Astrocyte (in vitro differentiated cells and primary cell): Measurements from ENCODE around the gene PSD. TPM values are rescaled to one million over a fixed set of nuclear protein-coding genes. Genes with fewer than 3 reads are reported as not detected.

Experiments used
- DNase-seq: peaks from one replicate; pipeline ENCODE4 v3.0.0-alpha.2; 2010; ENCODE audit warnings: low read depth
- FAIRE-seq: peaks from 2 replicates; lab custom pipeline; 2011; peaks lifted over from hg19 to GRCh38; lab: Jason Lieb, UNC
- H2AFZ ChIP-seq: 2 replicates; pipeline ENCODE4 v1.6.0; 2012; ENCODE audit warnings: low read depth, low read length, inconsistent platforms
- H3K27ac ChIP-seq: 2 replicates; pipeline ENCODE4 v1.5.1; 2011; ENCODE audit warnings: low read depth, low read length, inconsistent platforms
- H3K27me3 ChIP-seq: 2 replicates; pipeline ENCODE4 v1.6.0; 2011; ENCODE audit warnings: low read length, inconsistent platforms; ENCODE audit not compliant: insufficient read depth
- H3K36me3 ChIP-seq: 2 replicates; pipeline ENCODE4 v1.5.1; 2011; ENCODE audit warnings: low read length, inconsistent platforms; ENCODE audit not compliant: insufficient read depth
- H3K4me1 ChIP-seq: 2 replicates; pipeline ENCODE4 v1.5.1; 2011; ENCODE audit warnings: low read length, inconsistent platforms; ENCODE audit not compliant: insufficient read depth
- H3K4me2 ChIP-seq: 2 replicates; pipeline ENCODE4 v1.6.0; 2012; ENCODE audit warnings: low read length, inconsistent platforms
- H3K4me3 ChIP-seq: 2 replicates; pipeline ENCODE4 v1.5.1; 2011; ENCODE audit warnings: low read depth, mild to moderate bottlenecking, low read length, inconsistent platforms; ENCODE audit not compliant: insufficient read depth
- H3K79me2 ChIP-seq: 2 replicates; pipeline ENCODE4 v1.6.0; 2012; ENCODE audit warnings: mild to moderate bottlenecking, low read length, inconsistent platforms; ENCODE audit not compliant: insufficient read depth
- H3K9ac ChIP-seq: 2 replicates; pipeline ENCODE4 v1.6.0; 2012; ENCODE audit warnings: mild to moderate bottlenecking, low read length, inconsistent platforms
- H3K9me3 ChIP-seq: 2 replicates; pipeline ENCODE4 v1.5.1; 2012; ENCODE audit warnings: low read depth, mild to moderate bottlenecking, low read length, inconsistent platforms; ENCODE audit not compliant: insufficient read depth
- H4K20me1 ChIP-seq: 2 replicates; pipeline ENCODE4 v1.6.0; 2012; ENCODE audit warnings: low read length, inconsistent platforms; ENCODE audit not compliant: insufficient read depth
- H3K27ac Mint-ChIP-seq: one replicate; pipeline ENCODE4 v1.8.0; 2021; ENCODE audit warnings: mild to moderate bottlenecking, mixed read lengths; ENCODE audit not compliant: unreplicated experiment
- H3K27me3 Mint-ChIP-seq: one replicate; pipeline ENCODE4 v1.8.0; 2021; ENCODE audit warnings: low read depth, mixed read lengths; ENCODE audit not compliant: unreplicated experiment
- H3K36me3 Mint-ChIP-seq: one replicate; pipeline ENCODE4 v1.8.0; 2021; ENCODE audit warnings: low read depth, mixed read lengths; ENCODE audit not compliant: unreplicated experiment
- H3K4me1 Mint-ChIP-seq: one replicate; pipeline ENCODE4 v1.8.0; 2021; ENCODE audit warnings: low read depth, mixed read lengths; ENCODE audit not compliant: unreplicated experiment
- H3K4me3 Mint-ChIP-seq: one replicate; pipeline ENCODE4 v1.8.0; 2021; ENCODE audit warnings: mild to moderate bottlenecking, moderate library complexity, mixed read lengths; ENCODE audit not compliant: unreplicated experiment
- H3K9me3 Mint-ChIP-seq: one replicate; pipeline ENCODE4 v1.8.0; 2021; ENCODE audit warnings: mild to moderate bottlenecking, mixed read lengths; ENCODE audit not compliant: unreplicated experiment
- CTCF ChIP-seq: IDR thresholded peaks from 2 replicates; pipeline ENCODE4 v1.5.1; 2011; ENCODE audit warnings: low read depth, mild to moderate bottlenecking, inconsistent platforms, low read length, moderate library complexity; ENCODE audit not compliant: insufficient read depth
- EZH2 ChIP-seq: IDR thresholded peaks from 2 replicates; pipeline ENCODE4 v1.6.1; 2012; ENCODE audit warnings: mild to moderate bottlenecking, low read length, inconsistent platforms; ENCODE audit not compliant: insufficient read depth
- total RNA-seq: library from RNA; stranded (reverse); gene quantifications from 2 replicates; pipeline ENCODE4 v1.2.1, GENCODE V29; 2021

PSD gene
- total RNA-seq, 1 donor from 2014 or later = 8.8 TPM

GRCh38 chr10:102419269-102420180 is 940 bp upstream of the PSD start:
- H2AFZ ChIP-seq = peak overlapping the region; percentile 99
- Mint-ChIP-seq H3K36me3 (peaks cover 11% of the 10 kb centered on the region), H3K4me3 (peak overlapping the region; percentile 95), H3K4me1 (peaks cover 5% of the 10 kb centered on the region), H3K27me3 (peaks cover 20% of the 10 kb centered on the region), H3K27ac (peak overlapping the region; percentile 80), H3K9me3 (no peaks in the 10 kb centered on the region)
- no peaks in the 10 kb centered on the region for H3K36me3 ChIP-seq
- DNase-seq (no peak), FAIRE-seq (no peak)
- H3K27me3 ChIP-seq = peaks cover 8% of the 10 kb centered on the region
- H3K4me3 ChIP-seq = peak overlapping the region; percentile 92
- no peak overlapping the region for H3K27ac ChIP-seq
- H4K20me1 ChIP-seq = peaks cover 10% of the 10 kb centered on the region
- H3K79me2 ChIP-seq = peaks cover 9% of the 10 kb centered on the region
- H3K4me2 ChIP-seq = peak overlapping the region; percentile 92
- H3K9ac ChIP-seq = no peak overlapping the region
- TF ChIP-seq EZH2 = no peak
- TF ChIP-seq CTCF = no peak
- no peaks in the 10 kb centered on the region for H3K9me3 ChIP-seq
- peaks cover 21% of the 10 kb centered on the region for H3K4me1 ChIP-seq

GRCh38 chr10:102416695-102417094 is 1.9 kb downstream of the PSD start:
- DNase-seq (no peak), FAIRE-seq (no peak)
- no peak overlapping the region for H3K4me2 ChIP-seq
- H2AFZ ChIP-seq = no peak overlapping the region
- peaks cover 5% of the 10 kb centered on the region for H3K4me1 Mint-ChIP-seq
- no peaks in the 10 kb centered on the region for H3K36me3 ChIP-seq
- H3K4me3 ChIP-seq = no peak overlapping the region
- H3K79me2 ChIP-seq = peaks cover 5% of the 10 kb centered on the region
- H3K9me3 ChIP-seq = no peaks in the 10 kb centered on the region
- no peak overlapping the region for H3K27ac ChIP-seq
- no peak overlapping the region for H3K9ac ChIP-seq
- no peaks in the 10 kb centered on the region for H3K9me3 Mint-ChIP-seq
- peaks cover 11% of the 10 kb centered on the region for H3K4me1 ChIP-seq
- peaks cover 2% of the 10 kb centered on the region for H3K36me3 Mint-ChIP-seq
- peaks cover 31% of the 10 kb centered on the region for H3K27me3 Mint-ChIP-seq
- no peak overlapping the region for H3K27ac Mint-ChIP-seq
- no peaks in the 10 kb centered on the region for H4K20me1 ChIP-seq
- peak overlapping the region; percentile 1 for H3K4me3 Mint-ChIP-seq
- H3K27me3 ChIP-seq = peaks cover 13% of the 10 kb centered on the region
- no peak for TF ChIP-seq EZH2
- TF ChIP-seq CTCF = no peak

- Histone ChIP-seq H3K4me2 (no peak overlapping the region), H3K4me1 (peaks cover 10% of the 10 kb centered on the region), H3K79me2 (peaks cover under 1% of the 10 kb centered on the region), H2AFZ (no peak overlapping the region), H3K9me3 (no peaks in the 10 kb centered on the region), H3K9ac (no peak overlapping the region), H3K4me3 (no peak overlapping the region), H3K36me3 (no peaks in the 10 kb centered on the region), H4K20me1 (no peaks in the 10 kb centered on the region), H3K27me3 (peaks cover 17% of the 10 kb centered on the region), H3K27ac (no peak overlapping the region)
- peaks cover 5% of the 10 kb centered on the region for H3K4me1 Mint-ChIP-seq
- no peaks in the 10 kb centered on the region for H3K9me3 Mint-ChIP-seq
- H3K27me3 Mint-ChIP-seq = peaks cover 34% of the 10 kb centered on the region
- no peak overlapping the region for H3K4me3 Mint-ChIP-seq
- FAIRE-seq = no peak
- H3K27ac Mint-ChIP-seq = no peak overlapping the region
- TF ChIP-seq EZH2 (no peak), CTCF (no peak)
- peaks cover 2% of the 10 kb centered on the region for H3K36me3 Mint-ChIP-seq
- DNase-seq = no peak
Observed at GRCh38 chr10:102416283-102416682, 2.3 kb downstream of the PSD start.
